GM18870 (cell line): ENCODE measurements around the gene FIGN.

Source experiments
- ATAC-seq: cut with Tn5 transposase; IDR thresholded peaks from one replicate; pipeline ENCODE4 v1.9.1; 2021; ENCODE audit warnings: moderate library complexity; ENCODE audit not compliant: unreplicated experiment

The FIGN gene

GRCh38 chr2:163736433-163737189 is 803 bp upstream of the FIGN start:
- ATAC-seq = no peak

- no peak for ATAC-seq
These were observed 725 bp downstream of the FIGN start for GRCh38 chr2:163734881-163735684.

GRCh38 chr2:163734401-163734800 is 1.4 kb downstream of the FIGN start:
- ATAC-seq = no peak

- no peak for ATAC-seq
These were observed 1.9 kb downstream of the FIGN start for GRCh38 chr2:163733956-163734355.

- no peak for ATAC-seq
These were observed 2.4 kb downstream of the FIGN start for GRCh38 chr2:163733301-163733938.

- ATAC-seq = no peak
These were observed 3.1 kb downstream of the FIGN start for GRCh38 chr2:163732727-163733126.

- ATAC-seq = no peak
These were observed 4.1 kb downstream of the FIGN start for GRCh38 chr2:163731735-163732134.

GRCh38 chr2:163730556-163730955 is 5.3 kb downstream of the FIGN start:
- ATAC-seq = no peak

- no peak for ATAC-seq
These were observed 6.1 kb downstream of the FIGN start for GRCh38 chr2:163729636-163730273.

GRCh38 chr2:163723881-163724280 is 11.9 kb downstream of the FIGN start:
- ATAC-seq = no peak

- no peak for ATAC-seq
These were observed 12.5 kb downstream of the FIGN start for GRCh38 chr2:163723348-163723747.

- ATAC-seq = no peak
These were observed 16.5 kb downstream of the FIGN start for GRCh38 chr2:163719331-163719730.

GRCh38 chr2:163717993-163718680 is 17.7 kb downstream of the FIGN start:
- no peak for ATAC-seq

GRCh38 chr2:163717515-163717914 is 18.3 kb downstream of the FIGN start:
- ATAC-seq = no peak

GRCh38 chr2:163716101-163716500 is 19.7 kb downstream of the FIGN start:
- ATAC-seq = no peak

GRCh38 chr2:163715668-163716067 is 20.1 kb downstream of the FIGN start:
- no peak for ATAC-seq

GRCh38 chr2:163715199-163715598 is 20.6 kb downstream of the FIGN start:
- ATAC-seq = no peak

- ATAC-seq = no peak
These were observed 22.1 kb downstream of the FIGN start for GRCh38 chr2:163713534-163714311.

GRCh38 chr2:163711699-163712098 is 24.1 kb downstream of the FIGN start:
- ATAC-seq = no peak

GRCh38 chr2:163711258-163711657 is 24.6 kb downstream of the FIGN start:
- no peak for ATAC-seq
